ENCODE measurements around the gene DOCK3.

DNA sequence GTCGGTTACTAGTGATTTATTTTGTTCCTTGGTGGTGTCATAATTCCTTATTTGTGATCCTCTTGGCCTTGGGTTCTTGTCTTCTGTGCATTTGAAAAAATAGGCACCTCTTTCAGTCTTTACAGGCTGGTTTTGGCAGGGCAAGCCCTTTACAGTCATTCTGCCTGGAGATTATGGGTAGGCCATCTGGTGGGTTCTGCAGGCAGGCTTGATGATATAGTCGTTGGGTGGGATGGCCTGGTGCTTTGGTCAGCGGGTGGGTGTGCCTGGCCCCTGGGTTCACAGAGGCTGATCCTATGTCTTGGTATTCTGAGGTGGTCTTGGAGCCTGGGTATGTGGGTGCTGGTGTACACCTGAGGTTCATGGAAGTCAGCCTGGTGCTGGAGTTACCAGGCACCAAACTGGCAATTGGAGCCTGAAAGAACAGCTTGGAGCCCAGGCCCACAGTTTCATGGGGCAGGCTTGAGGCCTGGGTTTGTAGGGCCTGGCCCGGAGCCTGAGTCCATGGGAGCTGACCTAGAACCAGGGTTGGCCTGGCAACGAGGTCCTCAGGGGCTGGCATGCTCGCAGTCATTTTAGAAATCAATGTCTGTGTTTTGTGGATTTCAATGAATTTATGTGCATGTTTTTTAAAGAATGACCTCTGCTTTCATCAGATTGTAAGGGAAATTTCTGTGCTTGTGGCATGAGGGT lies 63.3 kb downstream of the DOCK3 start:
- TF ChIP-seq, protein P1, sequence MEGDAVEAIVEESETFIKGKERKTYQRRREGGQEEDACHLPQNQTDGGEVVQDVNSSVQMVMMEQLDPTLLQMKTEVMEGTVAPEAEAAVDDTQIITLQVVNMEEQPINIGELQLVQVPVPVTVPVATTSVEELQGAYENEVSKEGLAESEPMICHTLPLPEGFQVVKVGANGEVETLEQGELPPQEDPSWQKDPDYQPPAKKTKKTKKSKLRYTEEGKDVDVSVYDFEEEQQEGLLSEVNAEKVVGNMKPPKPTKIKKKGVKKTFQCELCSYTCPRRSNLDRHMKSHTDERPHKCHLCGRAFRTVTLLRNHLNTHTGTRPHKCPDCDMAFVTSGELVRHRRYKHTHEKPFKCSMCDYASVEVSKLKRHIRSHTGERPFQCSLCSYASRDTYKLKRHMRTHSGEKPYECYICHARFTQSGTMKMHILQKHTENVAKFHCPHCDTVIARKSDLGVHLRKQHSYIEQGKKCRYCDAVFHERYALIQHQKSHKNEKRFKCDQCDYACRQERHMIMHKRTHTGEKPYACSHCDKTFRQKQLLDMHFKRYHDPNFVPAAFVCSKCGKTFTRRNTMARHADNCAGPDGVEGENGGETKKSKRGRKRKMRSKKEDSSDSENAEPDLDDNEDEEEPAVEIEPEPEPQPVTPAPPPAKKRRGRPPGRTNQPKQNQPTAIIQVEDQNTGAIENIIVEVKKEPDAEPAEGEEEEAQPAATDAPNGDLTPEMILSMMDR (IDR thresholded peaks at IDR 0.05) = no peak
- TF ChIP-seq POLR2A (IDR thresholded peaks at IDR 0.05) = no peak
